ENCODE measurements around the gene IL4R. TPM values are rescaled to one million over a fixed set of nuclear protein-coding genes. Genes with fewer than 3 reads are reported as not detected.
A peak's percentile ranks its signal among the peaks of the same experiment; 100 is the strongest.

The IL4R gene
- total and polyA plus RNA-seq, 10 of the 15 experiments (the other 5 are each of a cell fraction or from before 2014, with no cell fraction given): 2.6 to 70.4 (median 36.6) TPM

- RAD21 ChIA-PET (ENCODE audit: unreplicated experiment): interaction anchor here (1.0 to 4.0 kb wide), 14 partner anchors 12 to 118 kb away, joined by 3 to 20 read pairs (median 6); no protein-coding TSS in a partner anchor
- H3K4me3 ChIP-seq: no peak overlapping the region
- peaks cover 40% of the 10 kb centered on the region for H3K4me1 ChIP-seq (ENCODE audit: control insufficient read depth, insufficient read depth, low read length)
- H4K20me1 ChIP-seq (ENCODE audit: control insufficient read depth, insufficient read depth): no peaks in the 10 kb centered on the region
- 41% methylated on average over 6 of the region's 6 CpGs for WGBS (ENCODE audit: insufficient coverage, insufficient replicate concordance, low lambda C conversion rate, missing lambda C conversion rate)
- TF ChIP-seq USF1 (IDR thresholded peaks at IDR 0.05; ENCODE audit: borderline replicate concordance, extremely low read length, insufficient read depth, low read depth, low read length) (peak; percentile 50), YY1 (IDR thresholded peaks at IDR 0.05; ENCODE audit: low read depth, low read length) (peak; percentile 45; the same call in 1 of the 2 replicates), PML (IDR thresholded peaks at IDR 0.05; ENCODE audit: low read length) (no peak), CHD2 (IDR thresholded peaks at IDR 0.05; ENCODE audit: borderline replicate concordance, low read depth, low read length) (no peak), ELK1 (IDR thresholded peaks at IDR 0.05; ENCODE audit: low read depth, low read length) (no peak), SMC3 (IDR thresholded peaks at IDR 0.05; ENCODE audit: borderline replicate concordance, low read length) (no peak), RAD51 (IDR thresholded peaks at IDR 0.05) (0 out of 2 replicates have a peak, but pooled peaks have one; percentile 25), YBX1 (IDR thresholded peaks at IDR 0.05) (no peak), HCFC1 (IDR thresholded peaks at IDR 0.05; ENCODE audit: low read length) (no peak), RUNX3 (IDR thresholded peaks at IDR 0.05; ENCODE audit: low read length) (peak; percentile 77), SPI1 (IDR thresholded peaks at IDR 0.05; ENCODE audit: borderline replicate concordance, insufficient read depth, low read depth, low read length) (peak; percentile 48; the same call in 1 of the 2 replicates), TCF12 (IDR thresholded peaks at IDR 0.05; ENCODE audit: low read depth, low read length) (no peak), RB1 (IDR thresholded peaks at IDR 0.05; ENCODE audit: borderline replicate concordance) (no peak), TCF3 (IDR thresholded peaks at IDR 0.05; ENCODE audit: borderline replicate concordance, insufficient read depth, low read depth, low read length) (no peak), BCLAF1 (IDR thresholded peaks at IDR 0.05) (no peak), ZNF207 (IDR thresholded peaks at IDR 0.05; ENCODE audit: borderline replicate concordance) (no peak)
- no peak for FAIRE-seq
- intact Hi-C loops (cut with micrococcal nuclease; ENCODE audit: unreplicated experiment): no loop called here
- H2AFZ ChIP-seq (ENCODE audit: control insufficient read depth, low read depth, low read length): peak overlapping the region; percentile 20
- H3K36me3 ChIP-seq (ENCODE audit: control insufficient read depth in 2 of 2, insufficient read depth in 2 of 2, low read length in 1 of 2): no peaks in the 10 kb centered on the region
- CTCF ChIA-PET: interaction anchor here (1.0 to 6.1 kb wide), 8 partner anchors 10 to 82 kb away, joined by 3 to 47 read pairs (median 9); no protein-coding TSS in a partner anchor
- no TSS peak for BruUV-seq (replicated peaks)
- H3K27ac ChIP-seq (ENCODE audit: control insufficient read depth, insufficient read depth): no peak overlapping the region
- no peaks in the 10 kb centered on the region; the same call in 1 of the 3 replicates for H3K9me3 ChIP-seq (replicated peaks; ENCODE audit: control insufficient read depth, insufficient read depth, low read length)
- in situ Hi-C loops (cut with MboI): no loop called here
- H3K79me2 ChIP-seq (ENCODE audit: control insufficient read depth, insufficient read depth, low read length): no peaks in the 10 kb centered on the region
- POLR2A ChIA-PET: interaction anchor here (0.6 to 4.2 kb wide), 7 partner anchors 10 to 49 kb away, joined by 3 to 16 read pairs (median 5); no protein-coding TSS in a partner anchor
- 0 out of 4 replicates have a peak, but pooled peaks cover 0 to 3% of the 10 kb centered on the region in 2 experiments for H3K27me3 ChIP-seq (replicated peaks in 1 of 2; ENCODE audit: control insufficient read depth in 2 of 2, insufficient read depth in 2 of 2, low read length in 1 of 2)
- ATAC-seq: peak; percentile 48
- SMC1A ChIA-PET (ENCODE audit: uncharacterized antibody, unreplicated experiment): interaction anchor here (0.6 to 6.3 kb wide), 18 partner anchors 8 to 119 kb away, joined by 3 to 65 read pairs (median 4); no protein-coding TSS in a partner anchor
- H3K4me2 ChIP-seq (ENCODE audit: control insufficient read depth, insufficient read depth): peak overlapping the region; percentile 77; the same call in 1 of the 2 replicates
- no peak overlapping the region for H3K9ac ChIP-seq (ENCODE audit: control insufficient read depth, insufficient read depth, low read length)
- no peak for DNase-seq (ENCODE audit: low read depth, low spot score)
Observed at GRCh38 chr16:27285676-27286196, 28.0 kb upstream of the IL4R start.
